HAP-1 (cell line): ENCODE data around the gene BAHCC1.

Experiments used
- DNase-seq, 2 experiments: peaks; one replicate each; pipeline ENCODE4 v3.0.0-alpha.2; 2016 to 2020; ENCODE audit warnings: low spot score in 2 of 2
- H3K27me3 ChIP-seq: fragments of 250-450 bp; sonication (Bioruptor Pico); 2 replicates; pipeline ENCODE4 v1.5.1; 2020; ENCODE audit warnings: low read depth, mild to moderate bottlenecking, moderate library complexity
- H3K36me3 ChIP-seq: fragments of 250-450 bp; sonication (Bioruptor Pico); replicated peaks from 2 replicates; pipeline ENCODE4 v1.5.1; 2020; ENCODE audit warnings: mild to moderate bottlenecking
- H3K4me1 ChIP-seq: fragments of 250-450 bp; sonication (Bioruptor Pico); 2 replicates; pipeline ENCODE4 v1.5.1; 2020; ENCODE audit warnings: mild to moderate bottlenecking
- H3K4me3 ChIP-seq: fragments of 250-450 bp; sonication (Bioruptor Pico); 2 replicates; pipeline ENCODE4 v1.5.1; 2020; ENCODE audit warnings: mild to moderate bottlenecking, moderate library complexity
- H3K9me3 ChIP-seq: fragments of 250-450 bp; sonication (Bioruptor Pico); 2 replicates; pipeline ENCODE4 v1.5.1; 2020; ENCODE audit warnings: mild to moderate bottlenecking, moderate library complexity
- in situ Hi-C: fragments of 300-500 bp; cut with MboI; formaldehyde crosslinking; loops from 3 replicates; pipeline ENCODE4 v1.14.3; 2020; ENCODE audit warnings: low sequenced_read_pairs, inconsistent platforms, mixed read lengths

BAHCC1 gene

GRCh38 chr17:81503619-81504018, 108.4 kb downstream of the BAHCC1 start:
- DNase-seq, result no peak
- in situ Hi-C loops, result no loop called here
- Histone ChIP-seq H3K4me3 (no peak overlapping the region), H3K27me3 (no peaks in the 10 kb centered on the region), H3K9me3 (no peaks in the 10 kb centered on the region), H3K4me1 (0 out of 2 replicates have a peak, but pooled peaks cover 2% of the 10 kb centered on the region), H3K36me3 (peaks cover 2% of the 10 kb centered on the region)

GRCh38 chr17:81508639-81509206, 113.5 kb downstream of the BAHCC1 start:
- Histone ChIP-seq H3K9me3 (no peaks in the 10 kb centered on the region), H3K4me1 (peaks cover 7% of the 10 kb centered on the region), H3K27me3 (no peaks in the 10 kb centered on the region), H3K4me3 (peak overlapping the region; percentile 72), H3K36me3 (peaks cover 41% of the 10 kb centered on the region)
- DNase-seq, result peak; percentile 37 to 54
- in situ Hi-C loops, result no loop called here

- Histone ChIP-seq H3K4me1 (peaks cover 11% of the 10 kb centered on the region), H3K9me3 (no peaks in the 10 kb centered on the region), H3K4me3 (peak overlapping the region; percentile 72), H3K36me3 (peaks cover 41% of the 10 kb centered on the region), H3K27me3 (no peaks in the 10 kb centered on the region)
- DNase-seq, result peak; percentile 36 to 53
- in situ Hi-C loops, result no loop called here
Observed at GRCh38 chr17:81509207-81509971, 114.1 kb downstream of the BAHCC1 start.

GRCh38 chr17:81509972-81510784, 114.9 kb downstream of the BAHCC1 start:
- Histone ChIP-seq H3K9me3 (no peaks in the 10 kb centered on the region), H3K4me1 (peaks cover 11% of the 10 kb centered on the region), H3K36me3 (peaks cover 41% of the 10 kb centered on the region), H3K4me3 (peak overlapping the region; percentile 72), H3K27me3 (no peaks in the 10 kb centered on the region)
- in situ Hi-C loops, result no loop called here
- DNase-seq, result no peak

GRCh38 chr17:81510785-81511553, 115.7 kb downstream of the BAHCC1 start:
- in situ Hi-C loops, result no loop called here

GRCh38 chr17:81511554-81511803, 116.2 kb downstream of the BAHCC1 start:
- DNase-seq, result no peak
- Histone ChIP-seq H3K4me3 (peak overlapping the region; percentile 72), H3K36me3 (peaks cover 41% of the 10 kb centered on the region), H3K4me1 (peaks cover 11% of the 10 kb centered on the region), H3K9me3 (no peaks in the 10 kb centered on the region), H3K27me3 (no peaks in the 10 kb centered on the region)
- in situ Hi-C loops, result no loop called here

More at GRCh38 chr17:81510785-81511553, 115.7 kb downstream of the BAHCC1 start:
- H3K36me3 ChIP-seq, result peaks cover 41% of the 10 kb centered on the region
- peak in 1 of 2 experiments; percentile 47 for DNase-seq
- H3K4me1 ChIP-seq, result peaks cover 11% of the 10 kb centered on the region
- H3K9me3 ChIP-seq, result no peaks in the 10 kb centered on the region
- H3K4me3 ChIP-seq, result peak overlapping the region; percentile 72
- no peaks in the 10 kb centered on the region for H3K27me3 ChIP-seq

- peaks cover 11% of the 10 kb centered on the region for H3K4me1 ChIP-seq
- no peaks in the 10 kb centered on the region for H3K9me3 ChIP-seq
- H3K27me3 ChIP-seq, result no peaks in the 10 kb centered on the region
- H3K36me3 ChIP-seq, result peaks cover 41% of the 10 kb centered on the region
- peak overlapping the region; percentile 72 for H3K4me3 ChIP-seq
- DNase-seq, result peak in 1 of 2 experiments; percentile 48
- in situ Hi-C loops, result no loop called here
Observed at GRCh38 chr17:81511804-81512561, 116.7 kb downstream of the BAHCC1 start.

GRCh38 chr17:81512562-81513371, 117.5 kb downstream of the BAHCC1 start, which contains the start of gene ACTG1:
Gene ACTG1, minus strand, starts transcription at chr17:81512799. Its CDS starts 445 bp downstream, at chr17:81512354.
- in situ Hi-C loops, result no loop called here
- Histone ChIP-seq H3K9me3 (no peaks in the 10 kb centered on the region), H3K4me1 (peaks cover 11% of the 10 kb centered on the region), H3K4me3 (peak within 1 kb of the TSS; percentile 72), H3K36me3 (peaks cover 41% of the 10 kb centered on the region), H3K27me3 (no peaks in the 10 kb centered on the region)
- DNase-seq, result peak; percentile 86 to 93

GRCh38 chr17:81513372-81513752, 118.1 kb downstream of the BAHCC1 start:
- peaks cover 11% of the 10 kb centered on the region for H3K4me1 ChIP-seq
- in situ Hi-C loops, result no loop called here
- H3K36me3 ChIP-seq, result peaks cover 41% of the 10 kb centered on the region
- H3K4me3 ChIP-seq, result peak overlapping the region; percentile 51
- H3K9me3 ChIP-seq, result no peaks in the 10 kb centered on the region
- H3K27me3 ChIP-seq, result no peaks in the 10 kb centered on the region
- peak; percentile 48 to 78 for DNase-seq

GRCh38 chr17:81513753-81514488, 118.7 kb downstream of the BAHCC1 start:
- peak; percentile 63 to 83 for DNase-seq
- H3K27me3 ChIP-seq, result no peaks in the 10 kb centered on the region
- peaks cover 36% of the 10 kb centered on the region for H3K36me3 ChIP-seq
- in situ Hi-C loops, result no loop called here
- no peaks in the 10 kb centered on the region for H3K9me3 ChIP-seq
- peak overlapping the region; percentile 51 for H3K4me3 ChIP-seq
- H3K4me1 ChIP-seq, result peaks cover 6% of the 10 kb centered on the region

GRCh38 chr17:81514489-81514738, 119.2 kb downstream of the BAHCC1 start:
- peak in 1 of 2 experiments; percentile 58 for DNase-seq
- peak overlapping the region; percentile 51 for H3K4me3 ChIP-seq
- H3K4me1 ChIP-seq, result peaks cover 5% of the 10 kb centered on the region
- H3K9me3 ChIP-seq, result no peaks in the 10 kb centered on the region
- no peaks in the 10 kb centered on the region for H3K27me3 ChIP-seq
- in situ Hi-C loops, result no loop called here
- peaks cover 31% of the 10 kb centered on the region for H3K36me3 ChIP-seq
